Suprapubic skin (tissue), 4 donors: ENCODE measurements around the gene TAAR6. TPM values are rescaled to one million over a fixed set of nuclear protein-coding genes. Genes with fewer than 3 reads are reported as not detected.

Experiments
- total RNA-seq, 4 donors: library from RNA; depleted of rRNA; stranded (reverse); fragments of >200 nt; gene quantifications; one replicate each; pipeline ENCODE4 v1.1.0, GENCODE V29; 2016

TAAR6 gene
- total RNA-seq, 4 donors from 2014 or later: not detected

Other genes with a start within 250 kb of the TAAR6 start
- gene MOXD1, start 168.8 kb upstream of the TAAR6 start, total RNA-seq: 10 to 100 TPM; 16.7 to 25.9 (median 21.0) TPM
- 10 to 100 TPM; 24.9 to 43.5 (median 31.8) TPM for gene STX7, start 57.2 kb upstream of the TAAR6 start, total RNA-seq
- not detected for gene TAAR9, start 32.0 kb upstream of the TAAR6 start, total RNA-seq
- gene TAAR8, start 17.6 kb upstream of the TAAR6 start, total RNA-seq: not detected
- gene TAAR5, start 19.4 kb downstream of the TAAR6 start, total RNA-seq: not detected
- not detected for gene TAAR2, start 54.0 kb downstream of the TAAR6 start, total RNA-seq
- not detected for gene TAAR1, start 88.9 kb downstream of the TAAR6 start, total RNA-seq
- gene VNN1, start 143.7 kb downstream of the TAAR6 start, total RNA-seq: 1 to 10 TPM in 1 of 4 donors, under 1 TPM in 3; 0.38 to 1.1 (median 0.67) TPM
- 1 to 10 TPM in 1 of 4 donors, under 1 TPM in 2, not detected in 1; 0.39 to 1.6 (median 0.64) TPM for gene VNN2, start 187.6 kb downstream of the TAAR6 start, total RNA-seq
- 10 to 100 TPM in 2 of 4 donors, 1 to 10 TPM in 2; 8.4 to 11.2 (median 9.9) TPM for gene SLC18B1, start 228.3 kb downstream of the TAAR6 start, total RNA-seq
- gene RPS12, start 244.2 kb downstream of the TAAR6 start, total RNA-seq: 1,000 to 10,000 TPM in 3 of 4 donors, 100 to 1,000 TPM in 1; 975 to 2,366 (median 2,183) TPM